ENCODE measurements around the gene EFCAB8.
A peak's percentile ranks its signal among the peaks of the same experiment; 100 is the strongest.

The EFCAB8 gene

GRCh38 chr20:32891926-32892660, 33.4 kb downstream of the EFCAB8 start:
- no peak overlapping the region for H3K9ac ChIP-seq (ENCODE audit: low read length)
- H3F3A ChIP-seq (ENCODE audit: insufficient read depth, low read length) = no peaks in the 10 kb centered on the region
- H3K27ac ChIP-seq (ENCODE audit: low read depth, low read length, poor library complexity, severe bottlenecking) = no peak overlapping the region
- no peak overlapping the region for H3K4me2 ChIP-seq (ENCODE audit: low read length)
- no peak for TF ChIP-seq CTCF (IDR thresholded peaks at IDR 0.05; ENCODE audit: low read length)
- no peak for TF ChIP-seq EZH2 (IDR thresholded peaks at IDR 0.05; ENCODE audit: borderline replicate concordance, low read length)
- no peaks in the 10 kb centered on the region for H3K79me2 ChIP-seq (ENCODE audit: insufficient read depth, low read length)
- no peaks in the 10 kb centered on the region for H3K4me1 ChIP-seq (ENCODE audit: insufficient read depth, low read length, severe bottlenecking)
- H3K9me3 ChIP-seq (ENCODE audit: low read length) = no peaks in the 10 kb centered on the region
- H4K20me1 ChIP-seq (ENCODE audit: insufficient read depth, low read length) = no peaks in the 10 kb centered on the region
- no peaks in the 10 kb centered on the region for H3K27me3 ChIP-seq (ENCODE audit: insufficient read depth, low read length)
- H3K4me3 ChIP-seq (ENCODE audit: low read depth, low read length, poor library complexity, severe bottlenecking) = no peak overlapping the region
- no peaks in the 10 kb centered on the region for H3K36me3 ChIP-seq (ENCODE audit: insufficient read depth, low read length)
- H3K9me2 ChIP-seq (ENCODE audit: low read depth, low read length) = no peaks in the 10 kb centered on the region
- H2AFZ ChIP-seq (ENCODE audit: low read length) = no peak overlapping the region

GRCh38 chr20:32893263-32894025, 34.7 kb downstream of the EFCAB8 start:
- no peaks in the 10 kb centered on the region for H3K9me3 ChIP-seq (ENCODE audit: low read length)
- no peak overlapping the region for H3K4me2 ChIP-seq (ENCODE audit: low read length)
- no peak overlapping the region for H3K4me3 ChIP-seq (ENCODE audit: low read depth, low read length, poor library complexity, severe bottlenecking)
- TF ChIP-seq EZH2 (IDR thresholded peaks at IDR 0.05; ENCODE audit: borderline replicate concordance, low read length) = no peak
- TF ChIP-seq CTCF (IDR thresholded peaks at IDR 0.05; ENCODE audit: low read length) = no peak
- no peaks in the 10 kb centered on the region for H3K4me1 ChIP-seq (ENCODE audit: insufficient read depth, low read length, severe bottlenecking)
- no peak overlapping the region for H3K27ac ChIP-seq (ENCODE audit: low read depth, low read length, poor library complexity, severe bottlenecking)
- H4K20me1 ChIP-seq (ENCODE audit: insufficient read depth, low read length) = no peaks in the 10 kb centered on the region
- H3K79me2 ChIP-seq (ENCODE audit: insufficient read depth, low read length) = no peaks in the 10 kb centered on the region
- no peaks in the 10 kb centered on the region for H3K27me3 ChIP-seq (ENCODE audit: insufficient read depth, low read length)
- no peaks in the 10 kb centered on the region for H3K36me3 ChIP-seq (ENCODE audit: insufficient read depth, low read length)
- H3K9me2 ChIP-seq (ENCODE audit: low read depth, low read length) = no peaks in the 10 kb centered on the region
- no peak overlapping the region for H2AFZ ChIP-seq (ENCODE audit: low read length)
- H3F3A ChIP-seq (ENCODE audit: insufficient read depth, low read length) = no peaks in the 10 kb centered on the region
- no peak overlapping the region for H3K9ac ChIP-seq (ENCODE audit: low read length)

GRCh38 chr20:32894026-32894483, 35.3 kb downstream of the EFCAB8 start:
- Histone ChIP-seq H3K9me2 (ENCODE audit: low read depth, low read length) (no peaks in the 10 kb centered on the region), H2AFZ (ENCODE audit: low read length) (no peak overlapping the region), H3K9me3 (ENCODE audit: low read length) (no peaks in the 10 kb centered on the region), H3K27ac (ENCODE audit: low read depth, low read length, poor library complexity, severe bottlenecking) (no peak overlapping the region), H4K20me1 (ENCODE audit: insufficient read depth, low read length) (no peaks in the 10 kb centered on the region), H3K4me3 (ENCODE audit: low read depth, low read length, poor library complexity, severe bottlenecking) (no peak overlapping the region), H3K4me2 (ENCODE audit: low read length) (no peak overlapping the region), H3F3A (ENCODE audit: insufficient read depth, low read length) (no peaks in the 10 kb centered on the region), H3K36me3 (ENCODE audit: insufficient read depth, low read length) (no peaks in the 10 kb centered on the region), H3K79me2 (ENCODE audit: insufficient read depth, low read length) (no peaks in the 10 kb centered on the region), H3K4me1 (ENCODE audit: insufficient read depth, low read length, severe bottlenecking) (no peaks in the 10 kb centered on the region), H3K27me3 (ENCODE audit: insufficient read depth, low read length) (no peaks in the 10 kb centered on the region), H3K9ac (ENCODE audit: low read length) (no peak overlapping the region)
- no peak for TF ChIP-seq EZH2 (IDR thresholded peaks at IDR 0.05; ENCODE audit: borderline replicate concordance, low read length)
- peak; percentile 60 for TF ChIP-seq CTCF (IDR thresholded peaks at IDR 0.05; ENCODE audit: low read length)
